ENCODE results near the gene SUSD4. TPM values are rescaled to one million over a fixed set of nuclear protein-coding genes. Genes with fewer than 3 reads are reported as not detected.

Gene SUSD4
- total and polyA plus RNA-seq, 2 of the 4 experiments (the other 2 are of a cell fraction): 1.8 to 2.7 TPM

GRCh38 chr1:223323491-223324484 is 40.2 kb downstream of the SUSD4 start:
- DNase-seq (no peak), ATAC-seq (ENCODE audit: low read depth) (no peak)
- no TSS peak for BruUV-seq (replicated peaks)
- H3K4me2 ChIP-seq (ENCODE audit: low read depth, low read length): no peak overlapping the region
- H3K79me1 ChIP-seq (ENCODE audit: low read depth in 1 of 2, low read length in 2 of 2): no peaks in the 10 kb centered on the region
- H3K9me3 ChIP-seq (ENCODE audit: control insufficient read depth, insufficient read depth, low read length): no peaks in the 10 kb centered on the region
- dilution Hi-C loops (cut with HindIII; ENCODE audit: low sequenced_read_pairs, unreplicated experiment): no loop called here
- H2BK15ac ChIP-seq (ENCODE audit: low read depth, low read length): no peak overlapping the region
- no peak overlapping the region for H3K4me3 ChIP-seq (ENCODE audit: insufficient read depth, low read depth, low read length)
- no peak overlapping the region for H2BK120ac ChIP-seq (ENCODE audit: low read depth, low read length)
- H3K9ac ChIP-seq (ENCODE audit: low read depth, low read length): no peak overlapping the region
- WGBS, 2 experiments (ENCODE audit: extremely low coverage in 2 of 2, insufficient read length in 1 of 2): no CpG with 5 or more reads among the region's 2 CpGs
- H4K20me1 ChIP-seq (ENCODE audit: insufficient read depth, low read length): no peaks in the 10 kb centered on the region
- in situ Hi-C loops (cut with MboI; ENCODE audit: low sequenced_read_pairs): no loop called here
- POLR2A ChIA-PET (ENCODE audit: unreplicated experiment): no interaction called here
- intact Hi-C loops (cut with micrococcal nuclease): no loop called here
- H3K23ac ChIP-seq (ENCODE audit: low read depth, low read length): no peak overlapping the region
- TF ChIP-seq CHD1 (IDR thresholded peaks at IDR 0.05; ENCODE audit: low read depth, low read length): no peak
- no peak for TF ChIP-seq CTCF (conservative IDR thresholded peaks at IDR 0.05; ENCODE audit: low read depth, low read length)
- no peak for TF ChIP-seq CEBPB (IDR thresholded peaks at IDR 0.05; ENCODE audit: low read depth, low read length)
- TF ChIP-seq MAZ (IDR thresholded peaks at IDR 0.05; ENCODE audit: borderline replicate concordance, low read depth, low read length): no peak
- no peak for TF ChIP-seq MXI1 (IDR thresholded peaks at IDR 0.05; ENCODE audit: borderline replicate concordance, low read depth, low read length)
- TF ChIP-seq RCOR1 (IDR thresholded peaks at IDR 0.05; ENCODE audit: insufficient replicate concordance, low read length): no peak
- no peak for TF ChIP-seq SMC3 (IDR thresholded peaks at IDR 0.05; ENCODE audit: low read depth, low read length)
- no peak for TF ChIP-seq POLR2A (IDR thresholded peaks at IDR 0.05; ENCODE audit: low read depth, low read length)
- no peak for TF ChIP-seq FOS (IDR thresholded peaks at IDR 0.05; ENCODE audit: low read depth, low read length)
- H2BK20ac ChIP-seq (ENCODE audit: low read depth, low read length): no peak overlapping the region
- no peaks in the 10 kb centered on the region for H3K4me1 ChIP-seq (ENCODE audit: control insufficient read depth, insufficient read depth, low read length)
- H2BK5ac ChIP-seq (ENCODE audit: low read depth, low read length, poor library complexity, severe bottlenecking): no peak overlapping the region
- no peak overlapping the region for H4K8ac ChIP-seq (ENCODE audit: low read depth in 2 of 2, low read length in 2 of 2)
- no peak overlapping the region for H3K4ac ChIP-seq (ENCODE audit: low read depth, low read length)
- H4K5ac ChIP-seq (ENCODE audit: low read depth, low read length): no peak overlapping the region
- no peaks in the 10 kb centered on the region for H3K9me1 ChIP-seq (ENCODE audit: insufficient read depth, low read length)
- peaks cover 23% of the 10 kb centered on the region for H3K27me3 ChIP-seq (ENCODE audit: control insufficient read depth, insufficient read depth, low read length)
- no peak overlapping the region for H3K56ac ChIP-seq (ENCODE audit: extremely low read depth, insufficient read depth, low read length)
- H4K91ac ChIP-seq (ENCODE audit: insufficient read depth, low read depth, low read length): no peak overlapping the region
- no peak overlapping the region for H2AK5ac ChIP-seq (ENCODE audit: low read depth, low read length)
- H3K18ac ChIP-seq (ENCODE audit: low read depth, low read length): no peak overlapping the region
- H2AK9ac ChIP-seq (replicated peaks; ENCODE audit: low read depth, low read length, poor library complexity): no peak overlapping the region
- no peak overlapping the region for H3K27ac ChIP-seq (ENCODE audit: insufficient read depth, low read length)
- no peaks in the 10 kb centered on the region for H3K36me3 ChIP-seq (ENCODE audit: control insufficient read depth, insufficient read depth, low read length)
- CTCF ChIA-PET: interaction anchor here (1.4 kb wide), 1 partner anchor 13 kb away, joined by 3 read pairs; no protein-coding TSS in a partner anchor
- H2AFZ ChIP-seq (replicated peaks; ENCODE audit: low read length, poor library complexity): no peak overlapping the region
- no peak overlapping the region for H3K14ac ChIP-seq (replicated peaks; ENCODE audit: low read depth, low read length)
